DOHH2 (cell line): ENCODE results near the gene SPON1.

Experiments
- EZH2phosphoT487 ChIP-seq: fragments of 200-600 bp; sonication (generic); IDR thresholded peaks from 2 replicates; pipeline ENCODE4 v1.6.1; 2017; ENCODE audit warnings: borderline replicate concordance, mild to moderate bottlenecking, antibody characterized with exemption, low read length, moderate library complexity, mixed read lengths
- TF ChIP-seq, protein P1 (sequence below): fragments of 200-600 bp; sonication (generic); IDR thresholded peaks from one replicate; pipeline ENCODE4 v1.5.1; 2014; ENCODE audit warnings: antibody characterized with exemption, mild to moderate bottlenecking, low read depth, low read length; ENCODE audit not compliant: poor library complexity, severe bottlenecking

DNA sequence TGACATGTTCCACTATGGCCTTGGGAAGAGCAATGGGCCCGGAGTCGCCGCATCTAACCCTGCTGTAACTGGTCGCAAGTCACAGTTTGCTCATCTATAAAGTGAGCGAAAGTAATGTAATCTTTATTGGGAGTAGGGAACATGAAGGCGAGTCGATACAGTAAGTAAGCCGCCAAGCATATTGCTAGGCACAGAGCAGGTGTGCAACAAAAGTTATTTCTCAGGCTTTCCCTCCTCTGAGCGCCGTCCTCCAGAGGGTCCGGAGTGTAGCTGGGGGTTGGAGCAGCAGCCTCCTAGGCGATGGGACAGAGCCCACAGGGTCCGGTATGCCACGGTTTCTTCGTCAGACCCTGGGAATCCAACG lies 343 bp upstream of the SPON1 start:
- TF ChIP-seq, protein P1, sequence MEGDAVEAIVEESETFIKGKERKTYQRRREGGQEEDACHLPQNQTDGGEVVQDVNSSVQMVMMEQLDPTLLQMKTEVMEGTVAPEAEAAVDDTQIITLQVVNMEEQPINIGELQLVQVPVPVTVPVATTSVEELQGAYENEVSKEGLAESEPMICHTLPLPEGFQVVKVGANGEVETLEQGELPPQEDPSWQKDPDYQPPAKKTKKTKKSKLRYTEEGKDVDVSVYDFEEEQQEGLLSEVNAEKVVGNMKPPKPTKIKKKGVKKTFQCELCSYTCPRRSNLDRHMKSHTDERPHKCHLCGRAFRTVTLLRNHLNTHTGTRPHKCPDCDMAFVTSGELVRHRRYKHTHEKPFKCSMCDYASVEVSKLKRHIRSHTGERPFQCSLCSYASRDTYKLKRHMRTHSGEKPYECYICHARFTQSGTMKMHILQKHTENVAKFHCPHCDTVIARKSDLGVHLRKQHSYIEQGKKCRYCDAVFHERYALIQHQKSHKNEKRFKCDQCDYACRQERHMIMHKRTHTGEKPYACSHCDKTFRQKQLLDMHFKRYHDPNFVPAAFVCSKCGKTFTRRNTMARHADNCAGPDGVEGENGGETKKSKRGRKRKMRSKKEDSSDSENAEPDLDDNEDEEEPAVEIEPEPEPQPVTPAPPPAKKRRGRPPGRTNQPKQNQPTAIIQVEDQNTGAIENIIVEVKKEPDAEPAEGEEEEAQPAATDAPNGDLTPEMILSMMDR: no peak
- TF ChIP-seq EZH2phosphoT487: no peak
